HG03378 (cell line): ENCODE measurements around the gene CACNA1F.

Experiments
- ATAC-seq: cut with Tn5 transposase; IDR thresholded peaks from one replicate; pipeline ENCODE4 v1.9.1; 2021; ENCODE audit warnings: mild to moderate bottlenecking, moderate library complexity; ENCODE audit not compliant: unreplicated experiment

Gene CACNA1F

DNA sequence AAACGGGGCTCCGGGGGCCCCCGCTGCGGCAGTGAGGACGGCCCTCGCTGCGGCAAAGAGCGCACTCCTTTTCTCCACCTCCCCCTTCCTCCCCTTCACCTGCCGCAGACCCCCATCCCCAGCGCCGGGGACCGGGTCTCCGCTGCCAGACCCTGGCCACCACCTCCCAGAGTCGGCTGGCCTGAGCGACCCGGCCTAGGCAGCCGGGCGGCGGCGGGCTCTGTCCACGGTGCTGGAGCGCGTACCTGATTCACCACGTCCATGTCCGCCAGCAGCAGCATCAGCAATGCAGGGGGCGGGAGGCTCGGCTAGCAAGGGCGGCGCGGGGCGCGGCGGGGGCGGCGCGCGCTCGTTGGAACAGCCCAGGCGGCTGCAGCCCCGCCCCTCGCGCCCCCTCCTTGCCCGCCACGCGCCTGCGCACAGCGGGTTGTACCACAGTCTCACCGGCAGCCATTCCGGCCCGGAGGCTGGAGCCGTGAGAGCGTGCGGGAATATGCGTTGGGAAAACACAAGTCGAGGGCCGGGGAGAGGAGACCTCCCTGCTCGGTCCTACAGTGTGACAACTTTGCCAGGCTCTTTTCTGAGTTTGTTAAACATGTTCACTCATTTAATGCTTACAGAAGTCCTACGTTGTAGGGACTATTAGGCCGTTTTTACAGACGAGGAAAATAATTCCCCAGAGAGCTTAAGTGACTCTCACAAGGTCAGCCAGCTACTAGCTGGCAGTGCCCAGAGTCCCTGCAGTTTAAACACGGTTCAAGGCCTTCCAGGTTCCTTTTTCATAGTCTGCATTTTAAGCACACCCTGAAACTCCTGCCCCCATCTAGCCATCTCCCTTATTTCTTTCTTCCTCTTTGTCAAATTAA, 33.0 kb downstream of the CACNA1F start, which contains the start of gene SYP:
TSS of gene SYP (minus strand) at position 288 of the 866 bp plus-strand sequence. CDS start at position 281, 7 bp downstream.
- ATAC-seq = peak; percentile 88

DNA sequence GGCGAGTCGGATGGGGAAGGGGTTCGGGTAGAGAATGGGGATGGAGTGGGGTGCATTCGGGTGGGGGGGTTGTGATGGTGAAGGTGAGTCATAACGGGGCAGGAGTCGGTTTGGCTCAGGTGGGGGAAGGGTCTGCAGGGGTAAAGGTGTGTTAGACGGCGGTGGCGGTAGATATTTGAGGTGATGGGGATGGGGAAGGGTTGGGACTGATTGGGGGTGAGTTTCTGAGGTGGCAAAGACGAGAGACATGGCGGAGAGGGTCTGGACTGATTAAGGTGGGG, 33.9 kb downstream of the CACNA1F start:
- no peak for ATAC-seq

DNA sequence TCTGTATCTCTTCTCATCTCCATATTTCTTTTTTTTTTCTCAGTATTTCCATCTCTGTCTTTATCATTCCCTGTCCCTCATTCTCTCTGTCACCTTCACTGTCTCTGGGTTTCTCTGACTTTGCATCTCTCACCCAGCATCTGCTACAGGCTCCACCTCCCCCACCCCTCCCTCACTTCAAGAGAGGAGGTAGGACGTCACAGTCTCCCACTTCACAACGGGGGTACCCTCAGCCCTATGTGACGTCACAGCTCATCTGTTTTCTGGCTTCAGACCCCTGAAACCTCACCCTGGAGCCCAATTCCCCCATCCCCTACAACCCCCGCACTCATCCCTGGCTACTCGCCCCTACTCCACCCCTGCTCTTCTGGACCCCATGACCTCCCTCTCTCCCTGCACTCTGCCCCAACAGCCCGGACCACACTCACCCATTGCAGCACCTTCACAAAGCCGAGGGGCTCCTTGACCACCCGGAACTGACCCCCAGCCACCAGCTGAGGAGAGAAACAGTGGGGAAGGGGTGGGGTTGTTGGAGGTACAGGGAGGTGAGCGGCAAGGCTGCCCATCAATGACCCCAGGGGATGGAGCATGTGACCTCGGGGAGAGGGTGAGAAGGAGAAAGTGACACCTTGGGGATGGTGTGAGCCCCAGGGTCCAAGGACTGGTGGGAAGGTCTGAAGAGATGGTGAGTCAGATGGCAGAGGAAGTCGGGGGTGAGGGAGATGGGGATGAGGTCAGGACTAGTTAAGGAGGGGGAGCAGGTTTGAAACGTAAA, 34.4 kb downstream of the CACNA1F start:
- no peak for ATAC-seq

DNA sequence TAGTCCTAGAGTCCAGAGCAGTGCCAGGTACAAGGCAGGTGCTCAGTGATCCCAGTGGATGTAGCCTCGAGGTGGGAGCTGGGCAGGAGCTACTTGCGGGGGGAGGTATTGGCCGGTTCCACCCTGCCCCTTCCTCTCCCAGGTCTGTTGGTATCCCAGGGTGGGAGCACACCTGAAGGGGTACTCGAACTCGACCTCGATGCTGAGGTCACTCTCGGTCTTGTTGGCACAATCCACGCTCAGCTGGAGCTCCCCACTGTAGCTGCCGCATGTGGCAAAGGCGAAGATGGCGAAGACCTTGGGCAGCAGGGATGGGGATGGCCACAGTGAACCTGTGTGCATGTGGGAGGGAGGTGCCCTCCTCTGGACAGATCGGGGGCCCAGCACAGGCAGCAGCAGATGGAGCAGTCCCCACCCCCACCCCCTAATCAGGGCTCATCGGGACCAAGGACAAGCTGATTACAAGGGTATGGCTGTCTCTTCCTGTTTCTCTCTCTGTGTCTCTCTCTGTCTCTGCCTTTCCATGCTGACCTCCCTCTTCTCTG, 35.5 kb downstream of the CACNA1F start:
- ATAC-seq = no peak

DNA sequence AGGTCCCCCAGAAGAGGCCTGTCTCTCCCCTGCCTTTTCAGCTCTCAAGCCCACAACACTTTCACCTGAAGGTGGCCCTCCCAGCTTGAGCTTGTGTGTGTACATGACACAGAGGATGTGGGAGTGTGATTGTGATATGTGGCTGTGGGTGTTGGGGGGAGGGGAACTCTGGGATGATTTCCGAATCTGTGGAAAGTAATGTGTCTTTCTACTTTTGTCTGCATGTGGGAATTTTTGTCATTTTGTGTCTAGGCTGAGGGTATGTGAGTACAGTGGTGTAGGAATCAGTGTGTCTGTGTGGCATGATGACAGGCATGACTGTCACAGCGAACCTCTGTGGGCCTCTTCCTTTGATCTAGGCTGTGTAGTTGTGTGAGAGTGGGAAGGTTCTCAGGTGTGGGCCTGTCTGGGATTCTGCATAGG, 39.6 kb downstream of the CACNA1F start:
- ATAC-seq = no peak

DNA sequence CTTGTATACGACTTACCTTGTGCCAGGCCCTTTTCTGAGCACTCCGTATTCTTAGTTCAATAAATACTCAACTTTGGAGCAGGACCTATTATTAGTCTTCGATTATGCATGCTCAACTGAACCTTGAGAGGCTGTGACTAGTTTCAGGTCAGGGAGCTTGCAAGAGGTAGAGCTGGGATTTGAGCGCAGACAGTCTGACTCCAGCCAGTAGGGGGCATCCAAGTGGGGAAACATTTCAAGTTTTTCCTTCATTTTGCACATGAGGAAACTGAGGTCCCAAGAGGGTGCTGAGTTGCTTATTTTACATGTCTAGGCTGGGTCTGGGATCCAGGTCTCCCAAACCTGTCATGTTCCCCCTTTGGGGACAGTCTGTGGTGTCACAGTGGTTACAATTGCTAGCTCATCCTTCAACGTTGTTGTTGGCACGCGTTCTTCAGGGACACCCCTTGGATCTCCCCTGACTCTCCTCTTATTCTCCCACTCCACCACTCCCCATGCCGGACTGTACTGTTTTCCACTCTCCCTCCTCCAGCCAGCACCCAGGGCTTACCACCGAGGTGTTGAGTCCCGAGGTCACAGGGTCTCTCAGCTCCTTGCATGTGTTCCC, 40.3 kb downstream of the CACNA1F start:
- ATAC-seq = no peak

DNA sequence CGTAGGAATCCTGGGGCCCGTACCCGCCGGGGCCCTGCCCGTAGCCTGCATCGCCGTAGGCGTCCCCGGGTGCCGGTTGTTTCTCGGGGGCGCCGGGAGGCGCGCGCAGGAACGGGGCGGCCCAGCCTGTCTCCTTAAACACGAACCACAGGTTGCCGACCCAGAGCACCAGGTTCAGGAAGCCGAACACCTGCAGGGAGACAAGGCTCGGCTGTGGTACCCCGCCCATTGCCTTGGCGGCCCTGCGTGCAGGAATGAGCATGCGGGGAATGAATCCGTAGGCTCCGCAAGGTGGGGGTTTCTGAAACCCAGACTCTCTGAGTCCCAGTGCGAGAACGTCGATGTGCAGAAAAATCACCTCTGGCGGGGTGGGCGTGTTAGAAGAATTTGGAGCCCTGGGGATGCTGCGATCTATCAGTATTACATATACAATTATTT, 41.5 kb downstream of the CACNA1F start:
- ATAC-seq = peak; percentile 10

DNA sequence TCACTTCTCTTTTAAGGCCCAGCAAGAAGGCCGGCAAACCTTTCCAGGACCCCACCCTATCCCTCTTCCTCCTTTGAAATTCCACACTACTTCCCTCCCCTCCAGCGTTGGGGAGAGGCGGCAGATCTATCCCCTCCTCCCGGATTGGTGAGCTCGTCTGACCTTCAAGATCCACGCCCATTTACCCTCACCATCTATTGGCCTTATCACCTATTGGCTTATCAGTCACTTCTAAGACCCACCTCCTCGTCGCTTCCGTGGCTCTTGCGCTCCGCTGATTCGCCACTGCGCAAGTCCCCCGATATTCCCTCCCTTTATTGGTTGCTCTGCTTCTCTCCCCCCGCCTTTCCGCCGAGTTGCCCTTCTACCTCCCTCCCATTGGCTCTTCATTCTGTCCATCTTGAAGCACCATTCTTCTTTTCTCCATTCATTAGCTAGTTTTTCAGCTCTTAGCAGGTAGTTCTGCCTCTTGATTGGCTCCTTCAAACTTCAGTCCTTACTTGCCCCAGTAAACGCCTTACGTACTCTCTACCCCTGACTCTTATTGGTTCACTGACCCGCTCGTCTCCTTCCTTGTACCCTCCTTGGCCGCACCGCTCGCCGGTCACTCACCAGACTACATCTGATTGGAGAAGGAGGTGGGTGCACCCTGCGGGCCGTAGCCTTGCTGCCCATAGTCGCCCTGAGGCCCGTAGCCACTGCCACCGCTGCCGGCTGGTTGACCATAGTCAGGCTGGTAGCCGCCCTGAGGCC, 42.1 kb downstream of the CACNA1F start:
- peak; percentile 89 for ATAC-seq

DNA sequence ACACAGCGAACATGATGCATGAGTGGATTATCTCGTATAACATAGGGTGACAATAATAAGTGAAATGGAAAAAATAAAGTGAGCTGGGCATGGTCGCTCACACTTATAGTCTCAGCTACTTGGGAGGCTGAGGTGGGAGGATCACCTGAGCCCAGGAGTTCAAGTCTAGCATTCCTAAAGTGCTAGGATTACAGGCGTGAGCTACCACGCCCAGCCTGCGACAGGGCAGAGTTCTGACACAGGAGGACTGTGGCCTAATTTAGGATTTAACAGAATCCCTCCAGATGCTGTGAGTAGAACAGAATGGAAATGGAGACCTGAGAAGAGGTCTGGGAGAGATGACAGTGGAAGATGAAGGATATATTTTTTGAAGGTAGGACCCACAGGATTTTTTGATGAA, 43.5 kb downstream of the CACNA1F start:
- ATAC-seq = no peak

DNA sequence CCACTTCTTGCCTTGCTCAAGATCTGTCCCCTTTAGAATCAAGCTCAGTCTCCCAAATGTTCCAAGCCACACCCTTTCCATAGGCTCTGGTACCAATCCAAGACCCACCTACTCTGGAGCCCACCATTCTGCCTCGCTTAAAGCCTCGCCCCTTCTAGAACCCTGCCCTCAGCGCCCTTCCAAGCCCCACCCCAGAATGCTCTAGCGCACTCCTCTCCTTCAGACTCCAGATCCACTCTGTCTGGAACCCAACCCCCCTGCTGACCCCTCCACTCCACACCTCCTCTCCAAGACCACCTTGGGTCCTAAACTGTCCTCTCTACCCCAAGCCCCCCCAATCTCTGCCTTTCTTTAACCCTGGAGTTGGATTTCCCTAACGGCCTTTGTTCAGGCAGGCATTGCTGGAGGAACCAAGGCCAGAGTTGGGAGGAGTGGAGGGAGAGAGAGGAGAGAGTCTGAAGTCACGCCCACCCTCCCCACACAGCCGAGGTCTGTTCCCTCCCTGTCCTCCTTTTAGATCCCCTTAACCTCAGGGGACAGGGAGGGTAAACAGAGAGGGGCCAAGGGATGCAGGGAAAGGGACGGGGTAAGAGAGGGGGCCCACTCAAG, 44.6 kb downstream of the CACNA1F start:
- ATAC-seq = no peak

DNA sequence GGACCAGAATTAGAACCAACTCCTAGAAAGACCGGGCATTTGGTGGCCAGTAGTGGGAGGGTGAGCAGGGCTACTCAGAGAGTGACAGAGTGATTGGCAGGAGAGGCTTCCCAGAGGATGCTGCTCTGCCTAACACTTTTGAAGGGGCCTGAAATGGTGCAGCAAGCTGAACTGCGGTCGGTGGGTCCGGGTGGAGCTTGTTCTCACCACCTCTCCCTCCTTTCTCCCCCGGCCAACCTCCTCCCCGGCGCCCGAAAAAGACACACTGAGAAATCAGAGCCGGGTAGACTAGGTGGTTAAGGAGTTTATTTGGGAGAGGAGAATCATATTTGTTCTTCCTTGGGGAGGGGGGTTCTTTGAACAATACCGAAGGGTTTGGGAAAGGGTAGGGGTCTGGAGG, 45.6 kb downstream of the CACNA1F start:
- no peak for ATAC-seq

DNA sequence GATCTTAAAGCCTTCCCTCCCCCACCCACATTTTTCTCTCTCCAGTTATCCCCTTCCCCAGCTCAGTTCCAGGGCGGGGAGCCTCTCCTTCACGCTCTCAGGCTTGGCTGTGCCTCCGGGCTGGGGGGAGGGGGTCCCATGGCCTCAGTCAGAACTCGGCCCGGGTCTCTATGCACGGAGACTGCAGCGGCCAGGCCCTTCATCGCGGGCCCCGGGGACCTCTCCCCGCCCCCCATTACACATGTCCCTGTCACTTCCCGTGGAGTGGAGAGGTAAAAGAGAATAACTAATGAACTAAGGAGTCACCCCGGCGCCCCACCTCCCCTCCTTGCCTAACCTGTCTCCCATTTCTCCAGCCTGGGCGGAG, 46.1 kb downstream of the CACNA1F start:
- no peak for ATAC-seq

DNA sequence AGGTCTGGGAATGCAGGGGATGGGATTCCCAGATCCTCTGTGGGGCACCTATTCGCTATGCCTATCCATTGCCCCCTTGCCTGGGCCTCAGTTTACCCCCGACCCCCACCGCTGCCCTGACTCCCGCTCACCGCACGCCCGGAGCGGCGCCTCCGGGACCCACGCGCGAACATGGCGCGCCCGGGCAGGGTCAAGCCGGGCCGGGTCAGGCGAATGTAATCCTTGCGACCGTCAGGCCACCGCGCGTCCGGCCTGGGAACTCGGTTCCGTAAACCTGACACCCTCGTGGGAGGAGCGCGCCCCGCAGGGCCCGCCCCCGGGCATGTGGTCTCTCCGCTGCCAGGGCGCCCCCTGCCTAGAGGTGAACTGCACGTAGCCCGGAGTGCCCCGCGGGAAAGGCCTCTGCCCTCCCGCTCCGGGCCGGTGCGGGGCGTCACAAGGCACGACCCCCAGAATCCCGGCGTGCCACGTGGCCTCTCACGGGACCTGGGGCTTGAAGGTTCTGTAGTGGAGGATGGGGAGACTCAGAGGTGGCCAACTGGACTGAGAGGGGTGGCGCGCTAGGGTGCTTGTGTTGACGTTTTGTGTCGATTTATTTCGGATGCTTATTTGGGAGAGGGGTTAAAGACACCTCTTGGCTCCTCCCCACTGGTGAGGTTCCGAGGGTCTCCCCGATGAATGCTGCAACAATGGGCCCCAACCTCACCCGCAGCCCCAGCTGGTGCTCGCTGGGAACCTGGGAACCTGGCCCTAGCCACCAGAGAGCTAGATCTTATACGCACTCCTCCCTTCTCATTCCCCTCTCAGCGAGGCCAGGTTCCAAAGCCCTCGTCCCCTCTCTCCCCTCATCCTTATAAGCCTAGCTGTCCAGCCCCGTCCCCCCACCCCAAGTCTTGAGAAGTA, 46.8 kb downstream of the CACNA1F start, which contains the start of gene PRICKLE3:
TSS of gene PRICKLE3 (minus strand) at position 249 of the 903 bp plus-strand sequence. CDS start at position 173, 76 bp downstream.
- ATAC-seq = no peak

DNA sequence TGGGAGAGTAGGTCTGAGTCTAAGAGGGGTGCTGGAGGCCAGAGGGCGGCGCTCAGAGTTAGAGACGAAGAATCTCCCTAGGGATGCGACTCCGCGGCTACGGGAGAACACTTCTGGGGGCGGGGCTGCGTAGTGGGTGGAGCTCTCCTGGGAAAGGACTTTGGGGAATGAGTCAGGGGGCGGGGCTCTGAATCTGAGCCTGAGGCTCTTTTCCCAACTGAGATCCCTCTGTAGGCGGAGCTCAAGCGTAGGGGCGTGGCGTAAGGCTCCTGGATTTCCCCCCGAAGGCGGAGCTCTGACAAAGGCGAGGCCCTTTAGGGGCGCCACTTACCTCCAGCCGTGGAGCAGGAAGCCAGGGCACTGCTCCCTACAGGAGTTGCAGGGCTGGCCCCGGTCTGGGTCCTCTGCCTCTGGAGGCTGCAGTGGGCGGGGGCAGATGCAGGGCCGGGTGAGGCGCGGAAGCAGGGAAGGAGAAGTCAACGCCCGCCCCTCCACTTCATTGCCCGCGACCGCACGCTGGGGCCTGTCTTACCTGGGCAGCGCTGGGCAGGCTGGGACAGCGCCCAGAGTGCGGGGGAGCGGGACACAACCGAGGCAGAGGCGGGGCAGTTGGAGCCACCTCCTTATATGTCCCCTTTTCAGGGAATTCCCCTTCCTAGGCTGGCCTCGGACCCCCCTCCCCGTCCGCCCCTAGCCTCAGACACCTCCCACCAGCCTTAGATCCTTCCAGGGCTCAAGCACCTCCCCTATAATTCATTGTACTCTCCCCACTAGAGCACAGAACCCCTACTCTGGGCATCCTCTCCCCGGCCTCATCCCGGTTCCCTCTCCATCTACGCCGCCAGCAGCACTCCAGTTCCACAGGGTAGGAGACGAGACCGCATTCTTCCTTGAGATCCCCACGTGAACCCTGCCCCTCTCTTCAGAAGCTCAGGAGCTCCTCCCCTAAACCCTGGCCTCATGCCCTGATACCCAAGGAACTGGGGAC, 48.6 kb downstream of the CACNA1F start:
- no peak for ATAC-seq

DNA sequence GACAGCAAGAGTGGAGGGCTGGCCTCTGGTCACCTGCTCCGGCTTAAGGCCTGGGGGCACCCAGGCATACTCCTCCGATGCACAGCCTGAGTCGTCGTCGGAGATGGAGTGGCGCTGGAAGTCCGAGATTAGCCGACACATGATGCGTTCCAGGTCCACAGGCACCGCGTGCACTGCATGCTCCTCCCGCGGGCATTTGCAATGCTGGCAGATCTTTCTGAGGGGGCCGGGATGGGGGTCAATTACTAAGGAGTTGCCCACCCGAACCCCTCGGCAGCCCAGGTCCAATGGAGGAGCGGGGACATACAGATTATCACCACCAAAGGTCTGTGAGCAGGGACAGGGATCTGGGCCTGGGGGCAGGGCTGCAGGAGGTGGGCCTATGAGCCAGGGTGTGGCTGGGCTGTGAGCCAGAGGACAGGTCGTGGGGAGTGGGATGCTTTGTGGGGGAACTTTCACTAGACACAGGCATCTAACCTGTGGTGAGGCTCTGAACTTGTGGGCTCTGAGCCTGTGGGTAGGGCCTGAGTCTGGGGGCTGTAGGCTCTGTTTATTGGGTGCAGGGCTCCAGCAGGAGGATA, 49.3 kb downstream of the CACNA1F start:
- no peak for ATAC-seq

DNA sequence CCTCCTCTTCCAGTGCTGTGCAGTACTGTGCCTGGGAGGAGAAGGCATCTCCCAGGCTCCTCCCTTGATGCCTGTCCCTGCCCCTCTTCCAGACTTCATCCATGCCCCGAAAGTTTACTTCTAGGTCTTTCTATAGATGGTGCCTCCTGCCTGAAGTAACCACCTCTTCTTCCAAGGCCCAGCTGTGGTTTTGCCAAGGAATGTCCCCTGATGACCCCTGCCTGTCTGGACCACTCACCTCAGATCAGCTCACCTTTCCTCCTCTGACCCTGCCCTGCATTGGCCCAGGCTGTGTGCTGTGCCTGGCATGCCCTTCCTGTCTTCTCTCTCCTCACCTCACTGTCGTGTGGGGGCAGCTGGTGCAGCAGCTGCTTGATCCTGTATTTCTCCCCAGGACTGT, 53.8 kb downstream of the CACNA1F start:
- ATAC-seq = no peak

DNA sequence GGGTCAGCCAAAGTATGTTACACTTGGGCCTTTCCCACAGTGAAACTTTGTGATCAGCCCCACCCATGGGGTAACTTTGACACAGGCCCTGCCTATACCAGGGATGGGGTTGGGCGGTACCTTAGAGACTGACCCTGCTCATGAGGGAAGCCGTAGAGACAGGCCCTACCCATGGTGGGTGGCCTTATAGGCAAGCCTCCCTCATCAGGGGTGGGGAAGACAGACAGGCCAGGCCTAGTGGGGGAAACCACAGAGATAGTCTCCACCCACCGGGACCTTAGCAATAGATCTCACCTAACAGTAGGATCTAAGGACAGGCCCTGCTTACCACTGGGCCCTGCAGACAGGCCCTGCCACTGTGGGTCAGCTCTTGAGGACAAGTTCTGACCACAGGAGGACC, 54.6 kb downstream of the CACNA1F start:
- ATAC-seq = no peak
